Fibroblast of skin of scalp (primary cell): ENCODE data around the gene NPFFR1. TPM values are rescaled to one million over a fixed set of nuclear protein-coding genes. Genes with fewer than 3 reads are reported as not detected.
A peak's percentile ranks its signal among the peaks of the same experiment; 100 is the strongest.

Experiments used
- DNase-seq: peaks from one replicate; pipeline ENCODE4 v3.0.0-alpha.2; 2013
- polyA plus RNA-seq, 2 experiments: library from polyadenylated mRNA; unstranded; fragments of 120-200 nt; gene quantifications; one replicate each; pipeline ENCODE4 v1.2.1, GENCODE V29; 2013; ENCODE audit not compliant: insufficient read length in 2 of 2

Gene NPFFR1
- not detected for polyA plus RNA-seq (2013, experiment 1 of 2; ENCODE audit: insufficient read length)
- 0.02 TPM for polyA plus RNA-seq (2013, experiment 2 of 2; ENCODE audit: insufficient read length)

DNA sequence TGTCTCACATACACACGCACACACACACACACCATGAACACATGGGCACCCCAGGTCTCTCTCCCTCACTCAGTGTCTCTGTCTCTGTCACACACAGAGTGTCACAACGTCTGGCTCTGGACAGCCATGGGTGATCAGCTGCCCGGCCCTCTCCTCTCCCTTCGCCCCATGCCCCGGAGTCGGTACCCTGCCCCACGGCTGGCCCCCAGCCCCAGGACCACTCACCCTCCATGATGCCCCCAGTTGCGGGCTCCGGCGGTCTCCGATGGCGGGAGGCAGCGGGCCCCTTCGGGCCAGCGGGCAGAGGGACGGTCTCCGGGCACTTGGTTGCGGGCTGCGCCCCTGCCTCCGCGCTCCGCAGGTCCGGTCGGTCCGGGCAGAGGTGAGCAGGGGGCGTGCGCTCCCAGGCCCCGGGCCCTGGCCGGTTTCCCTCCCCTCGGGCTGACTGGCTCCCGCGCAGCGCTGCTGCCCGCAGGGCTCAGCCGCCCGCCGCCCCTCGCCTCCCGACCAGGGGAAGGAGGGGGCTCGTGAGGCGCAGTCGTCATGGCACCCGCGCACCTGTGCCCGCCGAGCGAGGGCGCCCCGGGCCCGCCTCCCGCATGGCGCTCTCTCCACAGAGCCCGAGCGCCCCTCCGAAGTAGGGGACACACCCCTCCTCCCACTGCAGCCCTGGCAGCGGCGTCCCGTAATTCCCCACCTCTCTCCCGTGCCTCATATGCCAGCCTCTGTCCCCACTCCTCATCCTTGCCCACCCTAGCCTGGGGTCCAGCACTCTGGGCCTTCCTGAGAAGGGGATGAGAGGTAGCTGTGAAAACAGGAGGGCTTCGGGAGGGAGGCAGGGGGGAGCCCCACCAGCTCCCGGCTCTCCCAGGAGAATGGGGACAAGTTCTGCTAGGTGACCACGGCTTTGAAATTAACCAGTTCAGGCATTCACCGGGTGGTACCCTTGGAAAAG, at the start of gene NPFFR1:
NPFFR1 (minus strand) TSS at position 560 of the 955 bp plus-strand sequence; CDS start at position 232, 328 bp downstream.
- DNase-seq, result no peak

DNA sequence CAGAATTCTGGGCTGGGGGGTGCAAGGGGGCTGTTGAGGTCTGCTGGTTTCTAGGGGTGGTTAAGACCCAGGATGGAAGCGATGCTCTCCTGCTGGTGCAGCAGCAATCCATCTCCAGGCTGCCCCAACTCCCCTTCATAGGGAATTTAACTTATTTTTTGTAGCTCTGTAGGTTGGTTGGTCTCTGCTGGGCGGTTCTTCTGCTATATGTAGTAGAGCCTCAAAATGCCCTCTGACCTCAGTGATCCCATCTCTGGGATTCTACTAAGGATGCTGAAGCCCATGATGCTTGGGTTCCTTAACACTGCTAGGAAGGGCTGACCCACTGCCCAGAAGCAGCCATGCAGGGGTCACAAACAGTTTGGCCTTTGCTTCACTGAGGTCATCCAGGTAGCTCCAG, 49.5 kb upstream of the NPFFR1 start:
- no peak for DNase-seq

GRCh38 chr10:70331486-70332268, 47.9 kb upstream of the NPFFR1 start:
- DNase-seq, result peak; percentile 94

DNA sequence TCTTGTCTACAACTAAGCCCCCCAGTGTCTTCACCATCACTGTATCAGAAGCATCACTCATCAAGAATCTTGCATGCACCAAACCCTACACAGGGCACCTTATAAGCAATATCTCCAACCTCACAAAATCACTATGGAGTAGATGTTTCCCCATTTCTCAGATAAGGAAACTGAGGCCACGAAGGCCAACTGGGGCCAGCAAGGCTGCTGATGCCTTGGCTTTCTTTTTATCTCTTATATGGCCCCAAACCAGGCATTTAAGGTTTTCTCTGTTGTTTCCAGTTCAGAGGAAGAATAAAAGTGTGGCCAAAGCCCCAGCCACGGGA, 47.3 kb upstream of the NPFFR1 start:
- no peak for DNase-seq

- DNase-seq, result no peak
These were observed 46.9 kb upstream of the NPFFR1 start for GRCh38 chr10:70330671-70331070.

- no peak for DNase-seq
These were observed 45.2 kb upstream of the NPFFR1 start for GRCh38 chr10:70328967-70329366.

- DNase-seq, result no peak
These were observed 44.2 kb upstream of the NPFFR1 start for GRCh38 chr10:70328018-70328417.

- DNase-seq, result no peak
These were observed 41.4 kb upstream of the NPFFR1 start for GRCh38 chr10:70324951-70325781.

- DNase-seq, result no peak
These were observed 40.6 kb upstream of the NPFFR1 start for GRCh38 chr10:70324339-70324861.

GRCh38 chr10:70323697-70324338, 40.0 kb upstream of the NPFFR1 start:
- DNase-seq, result no peak

GRCh38 chr10:70323138-70323696, 39.4 kb upstream of the NPFFR1 start:
- DNase-seq, result no peak

GRCh38 chr10:70321897-70322890, 38.4 kb upstream of the NPFFR1 start:
- no peak for DNase-seq

GRCh38 chr10:70321233-70321632, 37.4 kb upstream of the NPFFR1 start:
- DNase-seq, result no peak

DNA sequence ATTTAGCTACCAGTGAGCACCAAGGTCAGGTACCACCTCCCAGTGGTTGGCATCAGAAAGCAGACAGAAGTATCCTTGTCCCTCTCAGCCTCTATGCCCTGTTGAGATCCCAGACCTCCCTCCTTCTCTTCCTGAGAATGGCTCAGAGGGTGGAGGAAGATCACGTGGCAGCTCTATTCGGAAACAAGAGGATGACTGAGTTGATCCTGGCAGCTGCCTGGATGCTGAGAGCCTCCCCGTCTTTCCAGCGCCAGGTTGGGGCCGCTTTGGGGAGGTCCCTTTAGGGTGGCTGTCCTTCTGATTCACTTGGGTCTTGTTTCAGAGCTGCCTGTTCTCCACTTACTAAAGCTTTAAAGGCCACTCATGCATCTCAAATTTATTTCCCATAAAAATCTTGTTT, 36.9 kb upstream of the NPFFR1 start:
- DNase-seq, result no peak

- DNase-seq, result no peak
These were observed 36.0 kb upstream of the NPFFR1 start for GRCh38 chr10:70319824-70320223.

DNA sequence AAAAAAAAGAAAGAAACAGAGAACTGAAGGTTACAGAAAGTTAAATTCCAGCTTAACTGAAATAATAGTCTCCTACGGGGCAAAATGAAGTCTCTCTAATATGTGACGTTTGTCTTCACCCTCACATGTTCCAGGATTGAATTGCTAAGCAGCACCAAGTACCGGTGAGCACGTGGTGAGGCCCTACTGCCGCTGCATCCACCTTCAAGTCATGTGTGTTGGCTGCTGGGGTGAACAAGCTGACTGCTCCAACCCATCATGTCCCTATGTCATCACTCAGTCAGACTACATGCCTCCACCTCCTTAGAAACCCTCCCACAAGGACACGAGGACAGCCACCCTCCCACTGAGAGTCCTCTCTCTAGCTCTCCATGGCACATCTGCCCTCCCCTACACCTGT, 35.4 kb upstream of the NPFFR1 start:
- no peak for DNase-seq

DNA sequence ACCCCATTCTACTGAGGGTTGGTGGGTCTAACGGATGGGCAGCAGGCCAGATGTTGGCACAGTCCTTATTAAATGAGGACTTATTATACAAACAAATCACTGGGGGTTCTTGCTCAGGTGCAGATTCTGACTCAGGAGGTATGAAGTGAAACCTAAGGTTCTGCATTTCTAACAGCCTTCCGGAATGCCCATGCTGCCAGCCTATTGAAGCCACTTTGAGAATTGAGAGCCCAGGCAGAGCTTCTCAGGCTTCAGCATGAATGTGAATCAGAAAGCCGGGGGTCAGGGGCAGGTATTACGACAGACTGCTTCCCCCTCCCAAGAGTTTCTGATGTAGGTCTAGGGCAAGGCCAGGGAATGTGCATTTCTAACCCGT, 34.1 kb upstream of the NPFFR1 start:
- no peak for DNase-seq

DNA sequence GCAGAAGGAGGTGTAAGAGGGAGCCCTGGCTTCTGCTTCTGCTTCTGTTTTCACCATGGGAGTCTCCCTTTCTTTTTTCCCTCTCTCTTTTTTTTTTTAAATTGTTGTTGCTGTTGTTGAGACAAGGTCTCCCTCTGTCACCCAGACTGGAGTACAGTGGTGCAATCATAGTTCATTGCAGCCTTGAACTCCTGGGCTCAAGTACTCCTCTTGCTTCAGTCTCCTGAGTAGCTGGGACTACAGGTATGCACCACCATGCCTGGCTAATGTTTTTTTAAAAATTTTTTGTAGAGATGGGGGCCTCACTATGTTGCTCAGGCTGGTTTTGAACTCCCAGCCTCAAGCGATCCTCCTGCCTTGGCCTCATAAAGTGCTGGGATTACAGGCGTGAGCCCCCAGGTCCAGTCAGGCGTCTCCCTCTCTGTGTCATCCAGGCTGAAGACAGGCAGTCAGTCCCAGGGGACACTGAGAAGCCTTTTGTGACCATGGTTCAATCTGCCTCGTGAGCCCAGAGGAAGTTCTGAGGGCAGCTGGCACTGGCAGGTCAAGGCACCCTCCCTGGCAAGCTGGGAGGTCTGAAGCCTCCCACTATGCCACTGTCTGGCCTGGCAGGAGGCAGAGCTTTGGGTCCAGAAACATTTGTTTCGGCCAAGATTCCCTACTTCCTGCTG, 33.6 kb upstream of the NPFFR1 start:
- DNase-seq, result no peak

DNA sequence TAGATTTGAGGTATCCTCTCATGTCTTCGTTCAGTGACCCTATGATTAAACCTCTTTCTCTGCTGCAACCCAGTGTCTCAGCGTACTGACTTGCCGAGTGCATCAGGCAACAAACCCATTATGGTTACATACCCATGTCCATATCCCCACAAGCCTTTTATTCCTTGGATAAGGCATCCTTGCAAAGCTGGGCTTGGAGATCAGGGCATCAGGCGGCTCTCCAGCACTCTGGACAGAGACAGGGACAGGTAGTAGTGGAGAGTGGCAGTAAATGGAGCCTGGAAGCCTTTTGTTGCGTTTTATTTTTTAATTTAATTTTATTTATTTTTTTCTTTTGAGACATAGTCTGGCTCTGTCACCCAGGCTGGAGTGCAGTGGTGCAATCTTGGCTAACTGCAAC, 32.0 kb upstream of the NPFFR1 start:
- DNase-seq, result no peak

DNA sequence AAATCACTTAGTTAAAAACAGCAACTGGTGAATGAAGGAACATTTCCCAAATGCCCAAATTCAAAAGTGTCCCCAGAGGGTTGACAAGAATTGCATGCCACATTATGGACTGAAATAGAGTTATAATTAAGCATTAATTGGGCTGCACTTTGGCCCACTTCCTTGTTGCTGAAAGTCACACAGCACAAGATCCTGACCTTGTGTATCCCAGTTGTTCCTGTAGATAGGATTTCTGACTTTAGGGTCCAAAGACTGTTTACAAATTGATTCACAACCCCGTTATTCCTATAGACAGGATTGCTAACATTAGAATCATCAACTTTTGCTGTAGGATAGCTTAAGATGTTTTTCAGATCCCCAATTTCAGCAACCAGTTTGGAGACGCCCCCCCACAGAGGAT, 31.5 kb upstream of the NPFFR1 start:
- no peak for DNase-seq
